GM19452 (cell line): ENCODE data around the gene KIF12.
"Not testable (repeated sequence)": the region's sequence is repeated elsewhere in the genome, so short reads cannot be mapped to it uniquely, and the experiment has no call there.

Experiments used
- ATAC-seq: cut with Tn5 transposase; IDR thresholded peaks from one replicate; pipeline ENCODE4 v1.9.1; 2021; ENCODE audit not compliant: unreplicated experiment

KIF12 gene

GRCh38 chr9:114086009-114086408, 13.1 kb downstream of the KIF12 start:
- ATAC-seq = no peak

GRCh38 chr9:114085387-114085789, 13.7 kb downstream of the KIF12 start:
- no peak for ATAC-seq

- ATAC-seq = no peak
These were observed 14.6 kb downstream of the KIF12 start for GRCh38 chr9:114084282-114085073.

- no peak for ATAC-seq
These were observed 15.4 kb downstream of the KIF12 start for GRCh38 chr9:114083666-114084065.

- not testable (repeated sequence) for ATAC-seq
These were observed 16.2 kb downstream of the KIF12 start for GRCh38 chr9:114082763-114083412.

GRCh38 chr9:114082017-114082762, 16.9 kb downstream of the KIF12 start:
- ATAC-seq = peak; percentile 91

- ATAC-seq = no peak
These were observed 17.6 kb downstream of the KIF12 start for GRCh38 chr9:114081441-114082016.

GRCh38 chr9:114080773-114081440, 18.2 kb downstream of the KIF12 start:
- ATAC-seq = no peak

GRCh38 chr9:114080195-114080772, 18.8 kb downstream of the KIF12 start:
- ATAC-seq = no peak

- ATAC-seq = no peak
These were observed 20.3 kb downstream of the KIF12 start for GRCh38 chr9:114078781-114079156.

GRCh38 chr9:114078021-114078780, 20.9 kb downstream of the KIF12 start, which contains the start of gene AMBP:
TSS of gene AMBP (minus strand) at chr9:114078300. CDS start at chr9:114078209, 91 bp downstream.
- ATAC-seq = no peak

GRCh38 chr9:114077162-114077837, 21.8 kb downstream of the KIF12 start:
- ATAC-seq = no peak

- no peak for ATAC-seq
These were observed 22.6 kb downstream of the KIF12 start for GRCh38 chr9:114076237-114077161.

GRCh38 chr9:114075602-114076001, 23.5 kb downstream of the KIF12 start:
- no peak for ATAC-seq

GRCh38 chr9:114072184-114073140, 26.6 kb downstream of the KIF12 start:
- ATAC-seq = no peak

GRCh38 chr9:114071197-114071795, 27.8 kb downstream of the KIF12 start:
- no peak for ATAC-seq
